Stimulated activated naive CD8-positive, alpha-beta T cell treated with anti-CD3 and anti-CD28 coated beads, Interleukin-15, Interleukin-2, amounts not matched to agents 100 ng/mL and 50 ng/mL, for 24 hours (primary cell): ENCODE measurements around the gene CALY.

Experiments
- H3K27ac Mint-ChIP-seq: one replicate; pipeline ENCODE4 v1.8.0; 2021; ENCODE audit warnings: mild to moderate bottlenecking, mixed read lengths
- H3K27me3 Mint-ChIP-seq: one replicate; pipeline ENCODE4 v1.8.0; 2021; ENCODE audit warnings: mixed read lengths
- H3K36me3 Mint-ChIP-seq: one replicate; pipeline ENCODE4 v1.8.0; 2021; ENCODE audit warnings: low read depth, mixed read lengths
- H3K4me1 Mint-ChIP-seq: one replicate; pipeline ENCODE4 v1.8.0; 2021; ENCODE audit warnings: low read depth, mixed read lengths
- H3K4me3 Mint-ChIP-seq: one replicate; pipeline ENCODE4 v1.8.0; 2021; ENCODE audit warnings: mild to moderate bottlenecking, mixed read lengths
- H3K9me3 Mint-ChIP-seq: one replicate; pipeline ENCODE4 v1.8.0; 2021; ENCODE audit warnings: mixed read lengths

The CALY gene

GRCh38 chr10:133350283-133350949 is 13.7 kb upstream of the CALY start:
- Mint-ChIP-seq H3K36me3 (no peaks in the 10 kb centered on the region), H3K4me3 (no peak overlapping the region), H3K27ac (no peak overlapping the region), H3K9me3 (no peaks in the 10 kb centered on the region), H3K4me1 (peaks cover 4% of the 10 kb centered on the region), H3K27me3 (peaks cover 11% of the 10 kb centered on the region)

GRCh38 chr10:133349577-133350011 is 12.9 kb upstream of the CALY start:
- no peak overlapping the region for H3K4me3 Mint-ChIP-seq
- H3K36me3 Mint-ChIP-seq = no peaks in the 10 kb centered on the region
- no peak overlapping the region for H3K27ac Mint-ChIP-seq
- H3K27me3 Mint-ChIP-seq = peaks cover 18% of the 10 kb centered on the region
- H3K9me3 Mint-ChIP-seq = no peaks in the 10 kb centered on the region
- H3K4me1 Mint-ChIP-seq = peaks cover 4% of the 10 kb centered on the region

DNA sequence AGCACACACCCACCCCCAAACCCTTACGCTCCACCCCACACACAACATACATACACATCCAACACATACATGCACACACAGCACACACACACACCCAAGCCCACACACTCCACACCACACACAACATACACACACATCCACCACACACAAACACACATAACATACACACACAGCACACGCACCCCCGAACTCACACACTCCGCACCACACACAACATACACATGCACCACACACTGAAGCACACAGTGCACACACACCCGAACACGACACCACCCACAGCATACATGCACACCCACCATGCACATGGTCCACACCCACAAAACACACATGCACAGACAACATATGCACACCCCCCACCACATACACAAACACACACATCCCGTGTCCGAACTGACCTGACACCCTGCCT is 12.5 kb upstream of the CALY start:
- no peak overlapping the region for H3K4me3 Mint-ChIP-seq
- H3K9me3 Mint-ChIP-seq = no peaks in the 10 kb centered on the region
- peaks cover 21% of the 10 kb centered on the region for H3K27me3 Mint-ChIP-seq
- H3K36me3 Mint-ChIP-seq = no peaks in the 10 kb centered on the region
- peaks cover 4% of the 10 kb centered on the region for H3K4me1 Mint-ChIP-seq
- no peak overlapping the region for H3K27ac Mint-ChIP-seq

GRCh38 chr10:133347710-133348517 is 11.2 kb upstream of the CALY start:
- H3K4me3 Mint-ChIP-seq = no peak overlapping the region
- no peak overlapping the region for H3K27ac Mint-ChIP-seq
- peaks cover 4% of the 10 kb centered on the region for H3K4me1 Mint-ChIP-seq
- peaks cover 29% of the 10 kb centered on the region for H3K27me3 Mint-ChIP-seq
- H3K36me3 Mint-ChIP-seq = no peaks in the 10 kb centered on the region
- H3K9me3 Mint-ChIP-seq = no peaks in the 10 kb centered on the region

- no peaks in the 10 kb centered on the region for H3K9me3 Mint-ChIP-seq
- H3K36me3 Mint-ChIP-seq = no peaks in the 10 kb centered on the region
- peaks cover 4% of the 10 kb centered on the region for H3K4me1 Mint-ChIP-seq
- no peak overlapping the region for H3K4me3 Mint-ChIP-seq
- peaks cover 37% of the 10 kb centered on the region for H3K27me3 Mint-ChIP-seq
- H3K27ac Mint-ChIP-seq = no peak overlapping the region
Observed at GRCh38 chr10:133346413-133346812, 9.7 kb upstream of the CALY start.

GRCh38 chr10:133344236-133344635 is 7.5 kb upstream of the CALY start:
- H3K4me1 Mint-ChIP-seq = peaks cover 4% of the 10 kb centered on the region
- H3K9me3 Mint-ChIP-seq = no peaks in the 10 kb centered on the region
- H3K27me3 Mint-ChIP-seq = peaks cover 37% of the 10 kb centered on the region
- H3K4me3 Mint-ChIP-seq = no peak overlapping the region
- no peaks in the 10 kb centered on the region for H3K36me3 Mint-ChIP-seq
- H3K27ac Mint-ChIP-seq = no peak overlapping the region

DNA sequence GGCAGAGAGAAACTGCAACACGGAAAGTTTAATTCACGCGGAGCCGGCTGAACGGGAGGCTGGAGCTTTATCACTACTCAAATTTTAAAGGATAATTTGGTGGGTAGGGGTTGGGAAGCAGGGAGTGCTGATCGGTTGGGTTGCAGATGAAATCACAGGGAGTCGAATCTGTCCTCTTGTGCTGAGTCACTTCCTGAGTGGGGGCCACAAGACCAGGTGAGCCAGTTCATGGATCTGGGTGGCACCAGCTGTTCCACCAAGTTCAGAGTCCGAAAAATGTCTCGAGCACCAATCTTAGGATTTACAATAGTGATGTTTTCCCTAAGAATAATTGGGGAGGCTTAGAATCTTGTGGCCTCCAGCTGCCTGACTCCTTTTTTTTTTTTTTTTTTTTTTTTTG is 6.9 kb upstream of the CALY start:
- Mint-ChIP-seq H3K27me3 (peaks cover 34% of the 10 kb centered on the region), H3K27ac (no peak overlapping the region), H3K4me3 (no peak overlapping the region), H3K9me3 (no peaks in the 10 kb centered on the region), H3K36me3 (no peaks in the 10 kb centered on the region), H3K4me1 (no peaks in the 10 kb centered on the region)

GRCh38 chr10:133342942-133343341 is 6.2 kb upstream of the CALY start:
- H3K27me3 Mint-ChIP-seq = peaks cover 34% of the 10 kb centered on the region
- no peaks in the 10 kb centered on the region for H3K4me1 Mint-ChIP-seq
- no peaks in the 10 kb centered on the region for H3K9me3 Mint-ChIP-seq
- no peak overlapping the region for H3K27ac Mint-ChIP-seq
- no peak overlapping the region for H3K4me3 Mint-ChIP-seq
- no peaks in the 10 kb centered on the region for H3K36me3 Mint-ChIP-seq

- H3K4me3 Mint-ChIP-seq = no peak overlapping the region
- H3K27me3 Mint-ChIP-seq = peaks cover 34% of the 10 kb centered on the region
- no peaks in the 10 kb centered on the region for H3K36me3 Mint-ChIP-seq
- no peaks in the 10 kb centered on the region for H3K4me1 Mint-ChIP-seq
- H3K9me3 Mint-ChIP-seq = no peaks in the 10 kb centered on the region
- H3K27ac Mint-ChIP-seq = no peak overlapping the region
Observed at GRCh38 chr10:133341983-133342382, 5.3 kb upstream of the CALY start.

- Mint-ChIP-seq H3K27me3 (peaks cover 22% of the 10 kb centered on the region), H3K4me3 (no peak overlapping the region), H3K9me3 (no peaks in the 10 kb centered on the region), H3K4me1 (peaks cover 1% of the 10 kb centered on the region), H3K27ac (no peak overlapping the region), H3K36me3 (no peaks in the 10 kb centered on the region)
Observed at GRCh38 chr10:133339708-133340380, 3.1 kb upstream of the CALY start.

- no peaks in the 10 kb centered on the region for H3K36me3 Mint-ChIP-seq
- H3K4me3 Mint-ChIP-seq = no peak overlapping the region
- H3K27me3 Mint-ChIP-seq = peaks cover 17% of the 10 kb centered on the region
- no peaks in the 10 kb centered on the region for H3K9me3 Mint-ChIP-seq
- H3K27ac Mint-ChIP-seq = no peak overlapping the region
- peaks cover 4% of the 10 kb centered on the region for H3K4me1 Mint-ChIP-seq
Observed at GRCh38 chr10:133338080-133339071, 1.7 kb upstream of the CALY start.

DNA sequence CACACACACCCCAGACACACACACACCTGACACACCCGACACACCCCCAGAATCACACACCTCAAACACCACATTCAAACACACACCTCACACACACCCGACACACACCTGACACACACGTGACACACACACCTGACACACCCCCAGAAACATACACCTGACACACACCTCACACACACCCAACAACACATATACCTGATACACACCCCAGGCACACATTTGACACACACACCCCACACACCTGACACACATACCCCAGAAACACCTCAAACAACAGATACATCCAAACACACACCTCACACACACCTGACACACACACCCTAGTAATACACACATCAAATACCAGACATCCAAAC is 652 bp upstream of the CALY start:
- H3K27ac Mint-ChIP-seq = no peak overlapping the region
- H3K4me1 Mint-ChIP-seq = peaks cover 4% of the 10 kb centered on the region
- H3K4me3 Mint-ChIP-seq = no peak overlapping the region
- H3K36me3 Mint-ChIP-seq = no peaks in the 10 kb centered on the region
- peaks cover 20% of the 10 kb centered on the region for H3K27me3 Mint-ChIP-seq
- no peaks in the 10 kb centered on the region for H3K9me3 Mint-ChIP-seq

- Mint-ChIP-seq H3K4me3 (no peak overlapping the region), H3K9me3 (no peaks in the 10 kb centered on the region), H3K4me1 (peaks cover 4% of the 10 kb centered on the region), H3K27ac (no peak overlapping the region), H3K27me3 (peaks cover 18% of the 10 kb centered on the region), H3K36me3 (no peaks in the 10 kb centered on the region)
Observed at GRCh38 chr10:133336118-133336576, 549 bp downstream of the CALY start.
